ENCODE data around the gene NLGN2.

GRCh38 chr17:7413346-7413985, 5.8 kb downstream of the NLGN2 start:
- no peak for TF ChIP-seq CTCF (IDR thresholded peaks at IDR 0.05; ENCODE audit: insufficient read depth, low read length)
- no peak for TF ChIP-seq POLR2AphosphoS5 (IDR thresholded peaks at IDR 0.05; ENCODE audit: low read depth)

All from HL-60 (cell line).